WTC11 (cell line): Measurements from ENCODE around the gene FOXL1. TPM values are rescaled to one million over a fixed set of nuclear protein-coding genes. Genes with fewer than 3 reads are reported as not detected.

Experiments used
- ATAC-seq: fragments of 200-7000 bp; cut with Tn5 transposase; 2 replicates; pipeline ENCODE4 v1.10.0; 2021; ENCODE audit warnings: mild to moderate bottlenecking, moderate library complexity
- CTCF ChIA-PET: fragments of 300-600 bp; sonication (Branson Sonifier 250); formaldehyde crosslinking; loops from one replicate; lab custom pipeline; 2021; ENCODE audit warnings: antibody characterized with exemption; lab: Charles Lee
- POLR2A ChIA-PET: fragments of 350-600 bp; sonication (Branson Sonifier 250); formaldehyde crosslinking; loops from one replicate; lab custom pipeline; 2021; ENCODE audit warnings: antibody characterized with exemption; lab: Charles Lee
- DNase-seq: peaks from one replicate; pipeline ENCODE4 v3.0.0; 2021; ENCODE audit warnings: low spot score
- H3K27ac Mint-ChIP-seq: 2 replicates; pipeline ENCODE4 v1.8.0; 2021; ENCODE audit warnings: mixed read lengths
- H3K27me3 Mint-ChIP-seq: 2 replicates; pipeline ENCODE4 v1.8.0; 2021; ENCODE audit warnings: low read depth, mild to moderate bottlenecking, moderate library complexity, mixed read lengths
- H3K36me3 Mint-ChIP-seq: 2 replicates; pipeline ENCODE4 v1.8.0; 2021; ENCODE audit warnings: mixed read lengths
- H3K4me1 Mint-ChIP-seq: 2 replicates; pipeline ENCODE4 v1.8.0; 2022; ENCODE audit warnings: mixed read lengths
- H3K4me3 Mint-ChIP-seq: 2 replicates; pipeline ENCODE4 v1.8.0; 2021; ENCODE audit warnings: mild to moderate bottlenecking, moderate library complexity, mixed read lengths
- H3K9me3 Mint-ChIP-seq: 2 replicates; pipeline ENCODE4 v1.8.0; 2021; ENCODE audit warnings: mixed read lengths
- CREB1 ChIP-seq: sonication (generic); formaldehyde crosslinking; IDR thresholded peaks from 2 replicates; pipeline ENCODE4 v1.8.0; 2023; ENCODE audit warnings: mild to moderate bottlenecking, missing genetic modification reagents
- FOXJ3 ChIP-seq: sonication (generic); formaldehyde crosslinking; IDR thresholded peaks from 2 replicates; pipeline ENCODE4 v1.9.0; 2021; ENCODE audit warnings: missing genetic modification reagents, mild to moderate bottlenecking, borderline replicate concordance
- FOXP1 ChIP-seq: sonication (generic); formaldehyde crosslinking; IDR thresholded peaks from 2 replicates; pipeline ENCODE4 v1.8.0; 2022; ENCODE audit warnings: missing genetic modification reagents, mild to moderate bottlenecking, moderate library complexity, borderline replicate concordance
- IRF2 ChIP-seq: sonication (generic); formaldehyde crosslinking; IDR thresholded peaks from 2 replicates; pipeline ENCODE4 v1.8.0; 2022; ENCODE audit warnings: low read depth, missing genetic modification reagents, borderline replicate concordance
- NFE2L1 ChIP-seq: sonication (generic); formaldehyde crosslinking; IDR thresholded peaks from 2 replicates; pipeline ENCODE4 v1.8.1; 2023; ENCODE audit warnings: missing genetic modification reagents
- TP53 ChIP-seq: sonication (generic); formaldehyde crosslinking; IDR thresholded peaks from 2 replicates; pipeline ENCODE4 v1.8.1; 2023; ENCODE audit warnings: mild to moderate bottlenecking, missing genetic modification reagents
- ZNF232 ChIP-seq: sonication (generic); formaldehyde crosslinking; IDR thresholded peaks from 2 replicates; pipeline ENCODE4 v1.8.0; 2022; ENCODE audit warnings: mild to moderate bottlenecking, missing genetic modification reagents
- ZNF317 ChIP-seq: sonication (generic); formaldehyde crosslinking; IDR thresholded peaks from 2 replicates; pipeline ENCODE4 v1.8.1; 2023; ENCODE audit warnings: low read depth, mild to moderate bottlenecking, moderate library complexity, missing genetic modification reagents, borderline replicate concordance
- total RNA-seq: library from RNA; stranded (reverse); gene quantifications from 3 replicates; pipeline ENCODE4 v1.2.3, GENCODE V29; 2021
- TF ChIP-seq, protein P1 (sequence below): sonication (generic); formaldehyde crosslinking; IDR thresholded peaks from 2 replicates; pipeline ENCODE4 v1.8.0; 2022; ENCODE audit warnings: mild to moderate bottlenecking, missing genetic modification reagents
- TF ChIP-seq, protein P2 (sequence below): fragments of 250-450 bp; sonication (Bioruptor Pico); IDR thresholded peaks from 2 replicates; pipeline ENCODE4 v2.1.2; 2022; ENCODE audit warnings: mild to moderate bottlenecking, moderate library complexity
- TF ChIP-seq, protein P3 (sequence below): sonication (generic); formaldehyde crosslinking; conservative IDR thresholded peaks from 2 replicates; pipeline ENCODE4 v1.8.1; 2023; ENCODE audit warnings: mild to moderate bottlenecking, low read depth, missing genetic modification reagents, moderate library complexity
- TF ChIP-seq, protein P4 (sequence below): sonication (generic); formaldehyde crosslinking; IDR thresholded peaks from 2 replicates; pipeline ENCODE4 v1.8.0; 2023; ENCODE audit warnings: missing genetic modification reagents
- TF ChIP-seq, protein P5 (sequence below): sonication (generic); formaldehyde crosslinking; IDR thresholded peaks from 2 replicates; pipeline ENCODE4 v1.8.0; 2023; ENCODE audit warnings: missing genetic modification reagents, mild to moderate bottlenecking, borderline replicate concordance
- TF ChIP-seq, protein P6 (sequence below): fragments of 250-450 bp; sonication (Bioruptor Pico); IDR thresholded peaks from 2 replicates; pipeline ENCODE4 v1.9.0; 2021; ENCODE audit warnings: mild to moderate bottlenecking
- TF ChIP-seq, protein P7 (sequence below): sonication (generic); formaldehyde crosslinking; conservative IDR thresholded peaks from 2 replicates; pipeline ENCODE4 v1.8.1; 2022; ENCODE audit warnings: mild to moderate bottlenecking, missing genetic modification reagents

The FOXL1 gene
- total RNA-seq, 1 experiment from 2014 or later: 0.33 TPM

DNA sequence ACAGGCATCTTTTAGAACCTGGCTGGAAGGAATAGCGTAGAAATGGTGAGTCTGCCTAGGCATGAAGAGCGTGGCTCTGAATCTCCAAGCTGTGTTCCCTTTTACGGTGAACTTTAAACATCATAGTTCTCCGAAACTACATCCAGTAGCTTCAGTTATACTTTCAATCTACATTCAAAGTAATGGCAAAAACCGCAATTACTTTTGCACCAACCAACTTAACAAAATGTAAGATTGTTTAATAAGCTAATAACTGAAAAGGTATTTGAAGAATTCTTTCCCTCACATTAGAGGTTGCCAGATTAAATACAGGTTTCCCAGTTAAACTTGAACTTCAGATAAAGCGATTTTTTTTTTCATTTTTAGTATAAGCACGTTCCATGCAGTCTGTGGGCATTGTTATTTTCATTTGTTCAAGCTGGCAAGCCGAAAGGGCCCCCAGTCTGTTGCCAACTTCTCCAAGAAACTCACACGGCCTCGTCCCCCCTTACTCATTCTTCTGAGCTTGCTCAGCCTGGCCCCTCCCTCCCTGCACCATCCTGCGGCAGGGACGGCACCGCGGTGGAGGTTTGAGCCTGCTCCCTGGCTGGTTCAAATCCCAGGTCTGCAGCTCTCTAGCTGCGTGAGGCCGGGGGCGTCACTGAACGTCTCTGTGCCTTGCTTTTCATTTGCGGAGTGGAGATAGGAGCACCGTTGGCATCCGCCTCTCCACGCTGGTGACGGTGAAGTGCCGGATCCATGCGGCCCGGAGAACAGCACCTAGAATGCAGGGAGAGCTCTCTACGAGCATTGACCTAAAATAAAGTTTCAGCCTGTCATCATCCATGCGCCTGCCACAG, 19.8 kb upstream of the FOXL1 start (continued):
- no peak for TF ChIP-seq ZNF317 (CRISPR knock-in tag)

DNA sequence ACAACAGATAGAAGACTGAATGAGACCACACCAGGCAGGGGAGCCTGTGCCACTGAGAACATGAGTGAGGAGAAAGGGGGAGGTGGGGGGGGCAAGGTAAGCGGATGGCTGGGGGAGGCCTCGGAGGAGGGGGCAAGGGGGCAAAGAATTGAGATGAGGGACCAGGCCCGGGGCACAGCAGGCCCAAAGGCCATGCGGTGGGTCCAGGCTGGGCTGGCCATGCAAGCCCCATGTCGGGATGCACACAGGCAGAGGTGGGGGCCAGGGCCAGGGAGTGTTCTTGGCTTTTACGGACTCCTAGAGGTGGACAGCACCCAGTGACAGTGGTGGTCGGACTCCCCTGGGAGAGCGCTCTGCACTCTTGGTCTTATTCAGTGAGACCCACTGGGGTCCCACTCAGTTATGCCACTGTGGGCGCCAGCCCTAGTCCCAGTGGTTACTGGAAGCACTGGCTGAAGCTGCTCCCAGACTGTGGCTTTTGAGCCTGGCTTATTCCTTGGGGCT, 18.5 kb upstream of the FOXL1 start:
- DNase-seq: no peak
- Mint-ChIP-seq H3K27me3 (peaks cover 33% of the 10 kb centered on the region), H3K27ac (no peak overlapping the region), H3K36me3 (no peaks in the 10 kb centered on the region), H3K9me3 (no peaks in the 10 kb centered on the region), H3K4me1 (peaks cover 14% of the 10 kb centered on the region), H3K4me3 (no peak overlapping the region)
- no peak for ATAC-seq
- POLR2A ChIA-PET: no interaction called here
- TF ChIP-seq CREB1 (CRISPR knock-in tag) (no peak), TP53 (CRISPR knock-in tag) (no peak), FOXJ3 (CRISPR knock-in tag) (no peak), ZNF232 (CRISPR knock-in tag) (no peak), FOXP1 (CRISPR knock-in tag) (no peak)
- TF ChIP-seq, protein P1, sequence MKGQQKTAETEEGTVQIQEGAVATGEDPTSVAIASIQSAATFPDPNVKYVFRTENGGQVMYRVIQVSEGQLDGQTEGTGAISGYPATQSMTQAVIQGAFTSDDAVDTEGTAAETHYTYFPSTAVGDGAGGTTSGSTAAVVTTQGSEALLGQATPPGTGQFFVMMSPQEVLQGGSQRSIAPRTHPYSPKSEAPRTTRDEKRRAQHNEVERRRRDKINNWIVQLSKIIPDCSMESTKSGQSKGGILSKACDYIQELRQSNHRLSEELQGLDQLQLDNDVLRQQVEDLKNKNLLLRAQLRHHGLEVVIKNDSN (CRISPR knock-in tag): no peak
- TF ChIP-seq, protein P2, sequence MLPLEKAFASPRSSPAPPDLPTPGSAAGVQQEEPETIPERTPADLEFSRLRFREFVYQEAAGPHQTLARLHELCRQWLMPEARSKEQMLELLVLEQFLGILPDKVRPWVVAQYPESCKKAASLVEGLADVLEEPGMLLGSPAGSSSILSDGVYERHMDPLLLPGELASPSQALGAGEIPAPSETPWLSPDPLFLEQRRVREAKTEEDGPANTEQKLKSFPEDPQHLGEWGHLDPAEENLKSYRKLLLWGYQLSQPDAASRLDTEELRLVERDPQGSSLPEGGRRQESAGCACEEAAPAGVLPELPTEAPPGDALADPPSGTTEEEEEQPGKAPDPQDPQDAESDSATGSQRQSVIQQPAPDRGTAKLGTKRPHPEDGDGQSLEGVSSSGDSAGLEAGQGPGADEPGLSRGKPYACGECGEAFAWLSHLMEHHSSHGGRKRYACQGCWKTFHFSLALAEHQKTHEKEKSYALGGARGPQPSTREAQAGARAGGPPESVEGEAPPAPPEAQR (CRISPR knock-in tag): no peak
- CTCF ChIA-PET: no interaction called here

DNA sequence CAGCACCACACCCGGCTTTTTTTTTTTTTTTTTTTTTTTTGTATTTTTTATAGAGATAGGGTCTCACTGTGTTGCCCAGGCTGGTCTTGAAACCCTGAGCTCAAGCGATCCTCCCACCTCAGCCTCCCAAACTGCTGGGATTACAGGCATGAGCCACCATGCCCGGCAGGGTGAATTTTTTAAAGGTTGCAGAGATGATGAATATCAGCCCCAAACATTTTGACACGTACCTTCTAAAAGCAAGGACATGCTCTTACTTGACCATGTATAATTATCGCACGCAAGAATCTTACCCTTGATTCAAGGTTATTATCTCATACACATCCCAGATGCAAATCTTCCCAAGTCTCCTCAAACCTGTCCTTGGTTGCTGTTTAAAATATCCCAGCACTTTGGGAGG, 16.0 kb upstream of the FOXL1 start:
- TF ChIP-seq IRF2 (CRISPR knock-in tag): no peak
- TF ChIP-seq, protein P3, sequence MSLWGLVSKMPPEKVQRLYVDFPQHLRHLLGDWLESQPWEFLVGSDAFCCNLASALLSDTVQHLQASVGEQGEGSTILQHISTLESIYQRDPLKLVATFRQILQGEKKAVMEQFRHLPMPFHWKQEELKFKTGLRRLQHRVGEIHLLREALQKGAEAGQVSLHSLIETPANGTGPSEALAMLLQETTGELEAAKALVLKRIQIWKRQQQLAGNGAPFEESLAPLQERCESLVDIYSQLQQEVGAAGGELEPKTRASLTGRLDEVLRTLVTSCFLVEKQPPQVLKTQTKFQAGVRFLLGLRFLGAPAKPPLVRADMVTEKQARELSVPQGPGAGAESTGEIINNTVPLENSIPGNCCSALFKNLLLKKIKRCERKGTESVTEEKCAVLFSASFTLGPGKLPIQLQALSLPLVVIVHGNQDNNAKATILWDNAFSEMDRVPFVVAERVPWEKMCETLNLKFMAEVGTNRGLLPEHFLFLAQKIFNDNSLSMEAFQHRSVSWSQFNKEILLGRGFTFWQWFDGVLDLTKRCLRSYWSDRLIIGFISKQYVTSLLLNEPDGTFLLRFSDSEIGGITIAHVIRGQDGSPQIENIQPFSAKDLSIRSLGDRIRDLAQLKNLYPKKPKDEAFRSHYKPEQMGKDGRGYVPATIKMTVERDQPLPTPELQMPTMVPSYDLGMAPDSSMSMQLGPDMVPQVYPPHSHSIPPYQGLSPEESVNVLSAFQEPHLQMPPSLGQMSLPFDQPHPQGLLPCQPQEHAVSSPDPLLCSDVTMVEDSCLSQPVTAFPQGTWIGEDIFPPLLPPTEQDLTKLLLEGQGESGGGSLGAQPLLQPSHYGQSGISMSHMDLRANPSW (CRISPR knock-in tag): no peak
- TF ChIP-seq NFE2L1 (CRISPR knock-in tag): no peak
- TF ChIP-seq, protein P4, sequence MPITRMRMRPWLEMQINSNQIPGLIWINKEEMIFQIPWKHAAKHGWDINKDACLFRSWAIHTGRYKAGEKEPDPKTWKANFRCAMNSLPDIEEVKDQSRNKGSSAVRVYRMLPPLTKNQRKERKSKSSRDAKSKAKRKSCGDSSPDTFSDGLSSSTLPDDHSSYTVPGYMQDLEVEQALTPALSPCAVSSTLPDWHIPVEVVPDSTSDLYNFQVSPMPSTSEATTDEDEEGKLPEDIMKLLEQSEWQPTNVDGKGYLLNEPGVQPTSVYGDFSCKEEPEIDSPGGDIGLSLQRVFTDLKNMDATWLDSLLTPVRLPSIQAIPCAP (CRISPR knock-in tag): no peak
- TF ChIP-seq, protein P5, sequence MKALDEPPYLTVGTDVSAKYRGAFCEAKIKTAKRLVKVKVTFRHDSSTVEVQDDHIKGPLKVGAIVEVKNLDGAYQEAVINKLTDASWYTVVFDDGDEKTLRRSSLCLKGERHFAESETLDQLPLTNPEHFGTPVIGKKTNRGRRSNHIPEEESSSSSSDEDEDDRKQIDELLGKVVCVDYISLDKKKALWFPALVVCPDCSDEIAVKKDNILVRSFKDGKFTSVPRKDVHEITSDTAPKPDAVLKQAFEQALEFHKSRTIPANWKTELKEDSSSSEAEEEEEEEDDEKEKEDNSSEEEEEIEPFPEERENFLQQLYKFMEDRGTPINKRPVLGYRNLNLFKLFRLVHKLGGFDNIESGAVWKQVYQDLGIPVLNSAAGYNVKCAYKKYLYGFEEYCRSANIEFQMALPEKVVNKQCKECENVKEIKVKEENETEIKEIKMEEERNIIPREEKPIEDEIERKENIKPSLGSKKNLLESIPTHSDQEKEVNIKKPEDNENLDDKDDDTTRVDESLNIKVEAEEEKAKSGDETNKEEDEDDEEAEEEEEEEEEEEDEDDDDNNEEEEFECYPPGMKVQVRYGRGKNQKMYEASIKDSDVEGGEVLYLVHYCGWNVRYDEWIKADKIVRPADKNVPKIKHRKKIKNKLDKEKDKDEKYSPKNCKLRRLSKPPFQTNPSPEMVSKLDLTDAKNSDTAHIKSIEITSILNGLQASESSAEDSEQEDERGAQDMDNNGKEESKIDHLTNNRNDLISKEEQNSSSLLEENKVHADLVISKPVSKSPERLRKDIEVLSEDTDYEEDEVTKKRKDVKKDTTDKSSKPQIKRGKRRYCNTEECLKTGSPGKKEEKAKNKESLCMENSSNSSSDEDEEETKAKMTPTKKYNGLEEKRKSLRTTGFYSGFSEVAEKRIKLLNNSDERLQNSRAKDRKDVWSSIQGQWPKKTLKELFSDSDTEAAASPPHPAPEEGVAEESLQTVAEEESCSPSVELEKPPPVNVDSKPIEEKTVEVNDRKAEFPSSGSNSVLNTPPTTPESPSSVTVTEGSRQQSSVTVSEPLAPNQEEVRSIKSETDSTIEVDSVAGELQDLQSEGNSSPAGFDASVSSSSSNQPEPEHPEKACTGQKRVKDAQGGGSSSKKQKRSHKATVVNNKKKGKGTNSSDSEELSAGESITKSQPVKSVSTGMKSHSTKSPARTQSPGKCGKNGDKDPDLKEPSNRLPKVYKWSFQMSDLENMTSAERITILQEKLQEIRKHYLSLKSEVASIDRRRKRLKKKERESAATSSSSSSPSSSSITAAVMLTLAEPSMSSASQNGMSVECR: no peak
- TF ChIP-seq, protein P6, sequence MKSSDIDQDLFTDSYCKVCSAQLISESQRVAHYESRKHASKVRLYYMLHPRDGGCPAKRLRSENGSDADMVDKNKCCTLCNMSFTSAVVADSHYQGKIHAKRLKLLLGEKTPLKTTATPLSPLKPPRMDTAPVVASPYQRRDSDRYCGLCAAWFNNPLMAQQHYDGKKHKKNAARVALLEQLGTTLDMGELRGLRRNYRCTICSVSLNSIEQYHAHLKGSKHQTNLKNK: no peak
- TF ChIP-seq, protein P7, sequence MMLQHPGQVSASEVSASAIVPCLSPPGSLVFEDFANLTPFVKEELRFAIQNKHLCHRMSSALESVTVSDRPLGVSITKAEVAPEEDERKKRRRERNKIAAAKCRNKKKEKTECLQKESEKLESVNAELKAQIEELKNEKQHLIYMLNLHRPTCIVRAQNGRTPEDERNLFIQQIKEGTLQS (CRISPR knock-in tag): no peak
- TF ChIP-seq, protein P2 (CRISPR knock-in tag): no peak
- ChIA-PET CTCF (interaction anchor here (0.7 to 1.4 kb wide), 2 partner anchors 455 to 643 kb away, joined by 3 to 6 read pairs; no protein-coding TSS in a partner anchor), POLR2A (no interaction called here)
- no peak for DNase-seq
- no peaks in the 10 kb centered on the region for H3K36me3 Mint-ChIP-seq
- no peak overlapping the region for H3K27ac Mint-ChIP-seq
- no peak for ATAC-seq
- H3K27me3 Mint-ChIP-seq: peaks cover 55% of the 10 kb centered on the region
- no peak overlapping the region for H3K4me3 Mint-ChIP-seq
- H3K4me1 Mint-ChIP-seq: peaks cover 19% of the 10 kb centered on the region
- no peaks in the 10 kb centered on the region for H3K9me3 Mint-ChIP-seq
